Right lobe of liver (tissue), 6 donors: ENCODE measurements around the gene FAM171A1. TPM values are rescaled to one million over a fixed set of nuclear protein-coding genes. Genes with fewer than 3 reads are reported as not detected.

Source experiments
- ATAC-seq, 4 donors: fragments of 200-7000 bp; cut with Tn5 transposase; one replicate each; pipeline ENCODE4 v1.9.1; 2020; ENCODE audit warnings: mild to moderate bottlenecking in 4 of 4, moderate library complexity in 4 of 4
- DNase-seq, 3 donors: peaks; one replicate each; pipeline ENCODE4 v3.0.0-alpha.2; 2020
- H3K27ac ChIP-seq, 3 donors: fragments of 200-600 bp; one replicate each; pipeline ENCODE4 v1.8.0; 2022
- H3K27me3 ChIP-seq, 2 donors: fragments of 200-600 bp; one replicate each; pipeline ENCODE4 v1.8.0; 2022
- H3K36me3 ChIP-seq, 4 donors: fragments of 200-600 bp; sonication (generic) in 1 of 4; one replicate each; pipeline versions ENCODE4 v1.5.1 to v1.8.0; 2017 to 2022; ENCODE audit warnings: control low read depth in 1 of 4
- H3K4me1 ChIP-seq, 4 donors: fragments of 200-600 bp; sonication (generic) in 1 of 4; one replicate each; pipeline versions ENCODE4 v1.5.1 to v1.8.0; 2017 to 2022; ENCODE audit warnings: control low read depth in 1 of 4
- H3K4me3 ChIP-seq, 3 donors: fragments of 200-600 bp; one replicate each; pipeline ENCODE4 v1.8.0; 2022
- H3K9me3 ChIP-seq, 4 donors: fragments of 200-600 bp; sonication (generic) in 1 of 4; one replicate each; pipeline versions ENCODE4 v1.5.1 to v1.8.0; 2017 to 2022; ENCODE audit warnings: control low read depth in 1 of 4
- POLR2A ChIP-seq: fragments of 450-650 bp; IDR thresholded peaks from one replicate; pipeline ENCODE4 v1.6.1; 2017; ENCODE audit warnings: antibody characterized with exemption, mild to moderate bottlenecking
- WGBS: methylation state at CpG from one replicate; pipeline ENCODE4 v1.1.6; 2018; ENCODE audit warnings: low coverage, low lambda C conversion rate; ENCODE audit not compliant: insufficient coverage; ENCODE audit errors: missing lambda C conversion rate; 5-methylcytosine and 5-hydroxymethylcytosine counted together
- intact Hi-C, 2 donors: fragments of 100-400 bp; cut with DNase I; formaldehyde crosslinking; loops; one replicate each; pipeline versions ENCODE4 v1.11.2 to v1.14.1; 2022
- small RNA-seq, 2 experiments: library from RNA; depleted of rRNA; stranded (forward); fragments of <200 nt; gene quantifications; one replicate each; pipeline ENCODE3, GENCODE V24; 2016
- total RNA-seq, 6 experiments: library from RNA; depleted of rRNA in 2 of 6; stranded (reverse); fragments of >200 nt in 2 of 6; fragmentation: NEBNext Ultra II Directional in 3 of 6; extraction: Animal tissue kit (Norgen Biotek cat#: 25700) in 3 of 6; gene quantifications; one replicate each; pipeline versions ENCODE4 v1.1.0 to v1.2.4, GENCODE V29; 2016 to 2023
- TF ChIP-seq, protein P1 (sequence below), 4 donors: fragments of 200-600 bp in 3 of 4; fragments of 450-650 bp in 1 of 4; IDR thresholded peaks; one replicate each; pipeline versions ENCODE4 v1.5.1 to v1.8.0; 2016 to 2022; ENCODE audit warnings: antibody characterized with exemption in 4 of 4, mild to moderate bottlenecking in 2 of 4
- donor health status: DM: no; HTN: yes; CAD: no.
- donor health status: DM: no; HTN: no; CAD: no.
- donor health status: DM: no; HTN: no; CAD: no.
- donor health status: DM: no; HTN: yes; CAD: no.
- donor health status: DM: no; HTN: yes; CAD: no.

Gene FAM171A1
- total RNA-seq, 6 experiments from 2014 or later, result 6.1 to 12.1 (median 10.3) TPM

DNA sequence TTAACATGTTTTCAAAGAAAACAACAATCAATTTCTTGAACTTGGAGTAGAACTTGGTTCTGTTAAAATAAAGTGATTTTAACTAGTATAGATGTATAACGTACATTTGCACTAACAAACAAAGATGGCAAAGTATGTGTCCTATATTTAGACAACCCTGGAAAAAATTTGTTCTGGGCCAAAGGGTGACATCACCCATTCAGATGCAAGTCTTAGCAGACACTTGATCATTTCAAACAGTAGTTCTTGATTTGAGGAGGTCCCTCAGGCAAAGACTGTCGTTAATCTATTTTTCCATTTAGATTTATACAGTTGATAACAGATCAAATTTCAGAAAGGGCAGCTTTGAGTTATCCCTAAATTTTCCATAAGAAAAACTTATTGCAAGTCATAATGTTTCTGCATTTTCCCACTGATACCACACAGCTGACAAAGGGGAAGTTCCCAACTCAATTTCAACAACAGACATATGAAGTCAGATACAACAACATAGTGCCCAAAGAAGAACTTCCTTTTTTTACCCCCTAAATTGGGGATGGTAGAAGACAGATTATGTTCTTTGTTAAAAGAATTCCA is 207.7 kb downstream of the FAM171A1 start:
- Histone ChIP-seq H3K27ac (no peak overlapping the region), H3K9me3 (no peaks in the 10 kb centered on the region), H3K27me3 (no peaks in the 10 kb centered on the region), H3K4me1 (peaks cover 0 to 17% (median 6%) of the 10 kb centered on the region in 4 donors), H3K4me3 (no peak overlapping the region), H3K36me3 (no peaks in the 10 kb centered on the region)
- no peak for ATAC-seq
- DNase-seq, result no peak
- no peak for TF ChIP-seq POLR2A
- TF ChIP-seq, protein P1, sequence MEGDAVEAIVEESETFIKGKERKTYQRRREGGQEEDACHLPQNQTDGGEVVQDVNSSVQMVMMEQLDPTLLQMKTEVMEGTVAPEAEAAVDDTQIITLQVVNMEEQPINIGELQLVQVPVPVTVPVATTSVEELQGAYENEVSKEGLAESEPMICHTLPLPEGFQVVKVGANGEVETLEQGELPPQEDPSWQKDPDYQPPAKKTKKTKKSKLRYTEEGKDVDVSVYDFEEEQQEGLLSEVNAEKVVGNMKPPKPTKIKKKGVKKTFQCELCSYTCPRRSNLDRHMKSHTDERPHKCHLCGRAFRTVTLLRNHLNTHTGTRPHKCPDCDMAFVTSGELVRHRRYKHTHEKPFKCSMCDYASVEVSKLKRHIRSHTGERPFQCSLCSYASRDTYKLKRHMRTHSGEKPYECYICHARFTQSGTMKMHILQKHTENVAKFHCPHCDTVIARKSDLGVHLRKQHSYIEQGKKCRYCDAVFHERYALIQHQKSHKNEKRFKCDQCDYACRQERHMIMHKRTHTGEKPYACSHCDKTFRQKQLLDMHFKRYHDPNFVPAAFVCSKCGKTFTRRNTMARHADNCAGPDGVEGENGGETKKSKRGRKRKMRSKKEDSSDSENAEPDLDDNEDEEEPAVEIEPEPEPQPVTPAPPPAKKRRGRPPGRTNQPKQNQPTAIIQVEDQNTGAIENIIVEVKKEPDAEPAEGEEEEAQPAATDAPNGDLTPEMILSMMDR (IDR thresholded peaks at IDR 0.05), result no peak
- intact Hi-C loops, result no loop called here
- WGBS, result 85% methylated on average over 2 of the region's 2 CpGs

Small RNA genes within 50 kb of the gene (small RNA-seq; reads per million reads assigned to genes)
- gene AL590365.1, result 0 to 0.68 reads per million in 2 experiments

Other genes with a start within 250 kb of the FAM171A1 start
- 10 to 100 TPM; 18.1 to 34.5 (median 30.8) TPM for gene NMT2, start 202.6 kb downstream of the FAM171A1 start, total RNA-seq